Right lobe of liver (tissue), 6 donors: ENCODE results near the gene SPEF1. TPM values are rescaled to one million over a fixed set of nuclear protein-coding genes. Genes with fewer than 3 reads are reported as not detected.
"Not testable (repeated sequence)": the region's sequence is repeated elsewhere in the genome, so short reads cannot be mapped to it uniquely, and the experiment has no call there.

Experiments
- ATAC-seq, 4 donors: fragments of 200-7000 bp; cut with Tn5 transposase; one replicate each; pipeline ENCODE4 v1.9.1; 2020; ENCODE audit warnings: mild to moderate bottlenecking in 4 of 4, moderate library complexity in 4 of 4
- DNase-seq, 3 donors: peaks; one replicate each; pipeline ENCODE4 v3.0.0-alpha.2; 2020
- H3K27ac ChIP-seq, 3 donors: fragments of 200-600 bp; one replicate each; pipeline ENCODE4 v1.8.0; 2022
- H3K27me3 ChIP-seq, 2 donors: fragments of 200-600 bp; one replicate each; pipeline ENCODE4 v1.8.0; 2022
- H3K36me3 ChIP-seq, 4 donors: fragments of 200-600 bp; sonication (generic) in 1 of 4; one replicate each; pipeline versions ENCODE4 v1.5.1 to v1.8.0; 2017 to 2022; ENCODE audit warnings: control low read depth in 1 of 4
- H3K4me1 ChIP-seq, 4 donors: fragments of 200-600 bp; sonication (generic) in 1 of 4; one replicate each; pipeline versions ENCODE4 v1.5.1 to v1.8.0; 2017 to 2022; ENCODE audit warnings: control low read depth in 1 of 4
- H3K4me3 ChIP-seq, 3 donors: fragments of 200-600 bp; one replicate each; pipeline ENCODE4 v1.8.0; 2022
- H3K9me3 ChIP-seq, 4 donors: fragments of 200-600 bp; sonication (generic) in 1 of 4; one replicate each; pipeline versions ENCODE4 v1.5.1 to v1.8.0; 2017 to 2022; ENCODE audit warnings: control low read depth in 1 of 4
- CTCF ChIP-seq, 4 donors: fragments of 200-600 bp in 3 of 4; fragments of 450-650 bp in 1 of 4; IDR thresholded peaks; one replicate each; pipeline versions ENCODE4 v1.5.1 to v1.8.0; 2016 to 2022; ENCODE audit warnings: antibody characterized with exemption in 4 of 4, mild to moderate bottlenecking in 2 of 4
- POLR2A ChIP-seq: fragments of 450-650 bp; IDR thresholded peaks from one replicate; pipeline ENCODE4 v1.6.1; 2017; ENCODE audit warnings: antibody characterized with exemption, mild to moderate bottlenecking
- WGBS: methylation state at CpG from one replicate; pipeline ENCODE4 v1.1.6; 2018; ENCODE audit warnings: low coverage, low lambda C conversion rate; ENCODE audit not compliant: insufficient coverage; ENCODE audit errors: missing lambda C conversion rate; 5-methylcytosine and 5-hydroxymethylcytosine counted together
- intact Hi-C, 2 donors: fragments of 100-400 bp; cut with DNase I; formaldehyde crosslinking; loops; one replicate each; pipeline versions ENCODE4 v1.11.2 to v1.14.1; 2022
- long read RNA-seq: library from polyadenylated mRNA; unstranded; transcript quantifications from one replicate; pipeline ENCODE4 v2.0.0, GENCODE V29; 2019
- total RNA-seq, 6 experiments: library from RNA; depleted of rRNA in 2 of 6; stranded (reverse); fragments of >200 nt in 2 of 6; fragmentation: NEBNext Ultra II Directional in 3 of 6; extraction: Animal tissue kit (Norgen Biotek cat#: 25700) in 3 of 6; gene quantifications; one replicate each; pipeline versions ENCODE4 v1.1.0 to v1.2.4, GENCODE V29; 2016 to 2023
- donor health status: DM: no; HTN: yes; CAD: no.
- donor health status: DM: no; HTN: no; CAD: no.
- donor health status: DM: no; HTN: no; CAD: no.
- donor health status: DM: no; HTN: yes; CAD: no.
- donor health status: DM: no; HTN: yes; CAD: no.

The SPEF1 gene
- not detected for total RNA-seq
- long read RNA-seq, result 0 reads

GRCh38 chr20:3781153-3781910 is at the start of gene SPEF1:
SPEF1 (minus strand) TSS chr20:3781448; CDS start chr20:3781287, 161 bp downstream.
- intact Hi-C loops, result no loop called here

GRCh38 chr20:3829891-3830290 is 48.6 kb upstream of the SPEF1 start:
- H3K27ac ChIP-seq, H3K36me3 ChIP-seq, H3K27me3 ChIP-seq, H3K9me3 ChIP-seq, ATAC-seq, DNase-seq, intact Hi-C loops, H3K4me1 ChIP-seq, H3K4me3 ChIP-seq: not testable (repeated sequence)
- 88% methylated on average over 5 of the region's 5 CpGs for WGBS

More at GRCh38 chr20:3781153-3781910, at the start of gene SPEF1:
- H3K36me3 ChIP-seq, result no peaks in the 10 kb centered on the region
- DNase-seq (peak; percentile 71 to 87 (median 75)), ATAC-seq (peak; percentile 85 to 91 (median 88))
- H3K27ac ChIP-seq, result no peak within 1 kb of the TSS
- TF ChIP-seq POLR2A, result no peak
- TF ChIP-seq CTCF (IDR thresholded peaks at IDR 0.05), result peak; percentile 38 to 47 (median 44)
- peak within 1 kb of the TSS; percentile 4 to 47 (median 34) for H3K4me3 ChIP-seq
- no peaks in the 10 kb centered on the region for H3K27me3 ChIP-seq
- H3K4me1 ChIP-seq, result peaks cover 0 to 34% (median 11%) of the 10 kb centered on the region in 4 donors
- WGBS, result 7% methylated on average over 9 of the region's 28 CpGs
- no peaks in the 10 kb centered on the region for H3K9me3 ChIP-seq

- intact Hi-C loops, result no loop called here
- H3K9me3 ChIP-seq, result no peaks in the 10 kb centered on the region
- DNase-seq, result no peak
- H3K36me3 ChIP-seq, result peaks cover 0 to 7% (median 0%) of the 10 kb centered on the region in 4 donors
- TF ChIP-seq POLR2A (no peak), CTCF (IDR thresholded peaks at IDR 0.05) (no peak)
- 79% methylated on average over 3 of the region's 3 CpGs for WGBS
- no peak for ATAC-seq
- H3K4me1 ChIP-seq, result no peaks in the 10 kb centered on the region
- no peaks in the 10 kb centered on the region for H3K27me3 ChIP-seq
- no peak overlapping the region for H3K4me3 ChIP-seq
- H3K27ac ChIP-seq, result no peak overlapping the region
These were observed 47.5 kb upstream of the SPEF1 start for GRCh38 chr20:3828798-3829197.

- Histone ChIP-seq H3K36me3 (peaks cover 0 to 25% (median 4%) of the 10 kb centered on the region in 4 donors), H3K9me3 (no peaks in the 10 kb centered on the region), H3K4me1 (peaks cover 0 to 2% (median 0%) of the 10 kb centered on the region in 4 donors), H3K27me3 (no peaks in the 10 kb centered on the region), H3K27ac (no peak overlapping the region), H3K4me3 (no peak overlapping the region)
- DNase-seq (no peak), ATAC-seq (no peak)
- intact Hi-C loops, result no loop called here
- TF ChIP-seq POLR2A (no peak), CTCF (IDR thresholded peaks at IDR 0.05) (no peak)
- 49% methylated on average over 2 of the region's 4 CpGs for WGBS
These were observed 45.2 kb upstream of the SPEF1 start for GRCh38 chr20:3826420-3826819.

- TF ChIP-seq CTCF (IDR thresholded peaks at IDR 0.05) (no peak), POLR2A (no peak)
- no peak for DNase-seq
- H3K4me3 ChIP-seq, result no peak overlapping the region
- peaks cover 0 to 5% (median 0%) of the 10 kb centered on the region in 4 donors for H3K4me1 ChIP-seq
- no peaks in the 10 kb centered on the region for H3K9me3 ChIP-seq
- peaks cover 0 to 25% (median 4%) of the 10 kb centered on the region in 4 donors for H3K36me3 ChIP-seq
- WGBS, result 71% methylated on average over 4 of the region's 7 CpGs
- intact Hi-C loops, result no loop called here
- no peaks in the 10 kb centered on the region for H3K27me3 ChIP-seq
- ATAC-seq, result no peak
- no peak overlapping the region for H3K27ac ChIP-seq
These were observed 44.3 kb upstream of the SPEF1 start for GRCh38 chr20:3825526-3825925.
